DND-41 (cell line): ENCODE data around the gene SIAE.

Experiments used
- EZH2 ChIP-seq: IDR thresholded peaks from 3 replicates; pipeline ENCODE4 v1.6.1; 2012; ENCODE audit warnings: borderline replicate concordance, low read depth, mild to moderate bottlenecking, moderate library complexity, low read length, inconsistent platforms; ENCODE audit not compliant: severe bottlenecking
- TF ChIP-seq, protein P1 (sequence below): IDR thresholded peaks from 2 replicates; pipeline ENCODE4 v1.5.1; 2012; ENCODE audit warnings: borderline replicate concordance, low read length, moderate library complexity, mild to moderate bottlenecking; ENCODE audit not compliant: poor library complexity, severe bottlenecking; ENCODE audit errors: extremely low read depth

DNA sequence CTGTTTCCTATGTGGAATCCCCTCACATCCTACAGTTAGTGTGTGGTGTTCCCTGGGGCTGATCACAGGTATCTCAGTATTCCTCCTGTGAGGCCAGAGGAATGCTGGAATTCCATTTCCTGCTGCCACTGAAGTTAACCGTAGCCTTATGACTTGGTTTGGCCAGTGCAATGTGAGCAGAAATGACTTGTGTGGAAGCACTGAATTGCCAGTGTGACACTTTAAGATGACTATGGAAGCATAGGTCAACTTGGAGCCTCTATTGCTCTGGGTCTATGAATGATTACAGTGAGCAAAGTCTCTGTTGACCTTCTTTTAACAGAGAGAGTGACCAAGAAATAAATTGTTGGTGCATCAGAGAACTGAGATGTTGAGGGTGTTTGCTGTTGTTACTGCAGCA, 34.4 kb downstream of the SIAE start:
- TF ChIP-seq, protein P1, sequence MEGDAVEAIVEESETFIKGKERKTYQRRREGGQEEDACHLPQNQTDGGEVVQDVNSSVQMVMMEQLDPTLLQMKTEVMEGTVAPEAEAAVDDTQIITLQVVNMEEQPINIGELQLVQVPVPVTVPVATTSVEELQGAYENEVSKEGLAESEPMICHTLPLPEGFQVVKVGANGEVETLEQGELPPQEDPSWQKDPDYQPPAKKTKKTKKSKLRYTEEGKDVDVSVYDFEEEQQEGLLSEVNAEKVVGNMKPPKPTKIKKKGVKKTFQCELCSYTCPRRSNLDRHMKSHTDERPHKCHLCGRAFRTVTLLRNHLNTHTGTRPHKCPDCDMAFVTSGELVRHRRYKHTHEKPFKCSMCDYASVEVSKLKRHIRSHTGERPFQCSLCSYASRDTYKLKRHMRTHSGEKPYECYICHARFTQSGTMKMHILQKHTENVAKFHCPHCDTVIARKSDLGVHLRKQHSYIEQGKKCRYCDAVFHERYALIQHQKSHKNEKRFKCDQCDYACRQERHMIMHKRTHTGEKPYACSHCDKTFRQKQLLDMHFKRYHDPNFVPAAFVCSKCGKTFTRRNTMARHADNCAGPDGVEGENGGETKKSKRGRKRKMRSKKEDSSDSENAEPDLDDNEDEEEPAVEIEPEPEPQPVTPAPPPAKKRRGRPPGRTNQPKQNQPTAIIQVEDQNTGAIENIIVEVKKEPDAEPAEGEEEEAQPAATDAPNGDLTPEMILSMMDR: no peak
- no peak for TF ChIP-seq EZH2
